HEK293 (cell line): ENCODE measurements around the gene PKIB.

ENCODE experiments used
- CTCF ChIA-PET: fragments of 350-600 bp; formaldehyde crosslinking; extraction: SDS; loops from one replicate; lab custom pipeline; 2021; ENCODE audit warnings: antibody characterized with exemption; lab: Yijun Ruan, JAX
- POLR2A ChIA-PET: fragments of 300-600 bp; formaldehyde crosslinking; extraction: SDS; loops from one replicate; lab custom pipeline; 2020; ENCODE audit warnings: antibody characterized with exemption, inconsistent platforms; lab: Yijun Ruan, JAX
- H3K27ac ChIP-seq: fragments of 200-500 bp; sonication (Bioruptor generic); 2 replicates; pipeline ENCODE4 v1.5.1; 2014; ENCODE audit warnings: low read depth, low read length, control low read depth, inconsistent platforms; ENCODE audit errors: extremely low read depth
- H3K36me3 ChIP-seq, 2 experiments: fragments of 200-500 bp in 1 of 2; sonication (Bioruptor generic) in 1 of 2; 1 replicate in 1 of 2; 2 replicates in 1 of 2; pipeline ENCODE4 v1.5.1; 2014 to 2017; ENCODE audit warnings: inconsistent platforms in 2 of 2, low read length in 2 of 2; ENCODE audit not compliant: control insufficient read depth in 2 of 2, insufficient read depth in 1 of 2
- H3K4me1 ChIP-seq: fragments of 200-500 bp; sonication (Bioruptor generic); 2 replicates; pipeline ENCODE4 v1.5.1; 2014; ENCODE audit warnings: mild to moderate bottlenecking, low read length, inconsistent platforms; ENCODE audit not compliant: control insufficient read depth, insufficient read depth
- H3K4me3 ChIP-seq: 2 replicates; pipeline ENCODE4 v1.5.1; 2011; ENCODE audit warnings: low read depth, mild to moderate bottlenecking, control low read depth, low read length, moderate library complexity
- H3K9me3 ChIP-seq: fragments of 200-500 bp; sonication (Bioruptor generic); 2 replicates; pipeline ENCODE4 v1.5.1; 2014; ENCODE audit warnings: low read depth, low read length, inconsistent platforms; ENCODE audit not compliant: control insufficient read depth, insufficient read depth
- FEZF1 ChIP-seq: fragments of 450-650 bp; formaldehyde crosslinking; IDR thresholded peaks from 2 replicates; pipeline ENCODE4 v1.5.1; 2016; ENCODE audit warnings: missing biosample characterization, missing genetic modification characterization
- KLF8 ChIP-seq: fragments of 450-650 bp; formaldehyde crosslinking; IDR thresholded peaks from 2 replicates; pipeline ENCODE4 v1.5.1; 2016; ENCODE audit warnings: missing biosample characterization, missing genetic modification characterization
- SCRT2 ChIP-seq: fragments of 450-650 bp; formaldehyde crosslinking; IDR thresholded peaks from 2 replicates; pipeline ENCODE4 v1.5.1; 2016; ENCODE audit warnings: missing biosample characterization, missing genetic modification characterization
- SP2 ChIP-seq: fragments of 450-650 bp; formaldehyde crosslinking; IDR thresholded peaks from 2 replicates; pipeline ENCODE4 v1.5.1; 2016; ENCODE audit warnings: missing biosample characterization, missing genetic modification characterization
- ZFHX2 ChIP-seq: fragments of 450-650 bp; formaldehyde crosslinking; conservative IDR thresholded peaks from 2 replicates; pipeline ENCODE4 v1.5.1; 2016; ENCODE audit warnings: missing biosample characterization, missing genetic modification characterization
- ZFP3 ChIP-seq: fragments of 450-650 bp; formaldehyde crosslinking; IDR thresholded peaks from 2 replicates; pipeline ENCODE4 v1.5.1; 2016; ENCODE audit warnings: low read depth, missing biosample characterization, missing genetic modification characterization
- ZNF138 ChIP-seq: fragments of 450-650 bp; formaldehyde crosslinking; IDR thresholded peaks from 2 replicates; pipeline ENCODE4 v1.5.1; 2016; ENCODE audit warnings: missing biosample characterization, missing genetic modification characterization, borderline replicate concordance
- ZNF221 ChIP-seq: fragments of 450-650 bp; formaldehyde crosslinking; IDR thresholded peaks from 2 replicates; pipeline ENCODE4 v1.5.1; 2017; ENCODE audit warnings: missing biosample characterization, missing genetic modification characterization, borderline replicate concordance
- ZNF239 ChIP-seq: fragments of 450-650 bp; formaldehyde crosslinking; IDR thresholded peaks from 2 replicates; pipeline ENCODE4 v1.5.1; 2016; ENCODE audit warnings: missing biosample characterization, missing genetic modification characterization
- ZNF311 ChIP-seq: fragments of 450-650 bp; formaldehyde crosslinking; IDR thresholded peaks from 2 replicates; pipeline ENCODE4 v1.5.1; 2017; ENCODE audit warnings: missing biosample characterization, missing genetic modification characterization, borderline replicate concordance
- ZNF404 ChIP-seq: fragments of 450-650 bp; formaldehyde crosslinking; IDR thresholded peaks from 2 replicates; pipeline ENCODE4 v1.5.1; 2017; ENCODE audit warnings: missing biosample characterization, missing genetic modification characterization
- ZNF433 ChIP-seq: fragments of 450-650 bp; formaldehyde crosslinking; IDR thresholded peaks from 2 replicates; pipeline ENCODE4 v1.5.1; 2016; ENCODE audit warnings: missing biosample characterization, missing genetic modification characterization, low read depth
- ZNF549 ChIP-seq: fragments of 450-650 bp; IDR thresholded peaks from 2 replicates; pipeline ENCODE4 v1.5.1; 2018; ENCODE audit warnings: missing biosample characterization, missing genetic modification characterization, mild to moderate bottlenecking, inconsistent platforms, moderate library complexity
- ZNF555 ChIP-seq: fragments of 450-650 bp; formaldehyde crosslinking; conservative IDR thresholded peaks from 2 replicates; pipeline ENCODE4 v1.5.1; 2017; ENCODE audit warnings: missing biosample characterization, mild to moderate bottlenecking, missing genetic modification characterization, inconsistent platforms
- ZNF629 ChIP-seq: fragments of 450-650 bp; formaldehyde crosslinking; IDR thresholded peaks from 2 replicates; pipeline ENCODE4 v1.5.1; 2017; ENCODE audit warnings: missing biosample characterization, missing genetic modification characterization
- ZNF677 ChIP-seq: fragments of 450-650 bp; IDR thresholded peaks from 2 replicates; pipeline ENCODE4 v1.5.0; 2018; ENCODE audit warnings: missing biosample characterization, mild to moderate bottlenecking, missing genetic modification characterization, moderate library complexity
- ZNF791 ChIP-seq: fragments of 450-650 bp; formaldehyde crosslinking; IDR thresholded peaks from 2 replicates; pipeline ENCODE4 v1.5.1; 2016; ENCODE audit warnings: missing biosample characterization, missing genetic modification characterization
- TF ChIP-seq, protein P1 (sequence below): fragments of 450-650 bp; formaldehyde crosslinking; conservative IDR thresholded peaks from 2 replicates; pipeline ENCODE4 v1.5.1; 2016; ENCODE audit warnings: low read depth, missing biosample characterization, missing genetic modification characterization
- TF ChIP-seq, protein P2 (sequence below): fragments of 450-650 bp; formaldehyde crosslinking; IDR thresholded peaks from 2 replicates; pipeline ENCODE4 v1.5.1; 2017; ENCODE audit warnings: missing biosample characterization, missing genetic modification characterization
- TF ChIP-seq, protein P3 (sequence below): fragments of 450-650 bp; formaldehyde crosslinking; IDR thresholded peaks from 2 replicates; pipeline ENCODE4 v1.5.1; 2016; ENCODE audit warnings: missing biosample characterization, missing genetic modification characterization
- TF ChIP-seq, protein P4 (sequence below): fragments of 450-650 bp; formaldehyde crosslinking; IDR thresholded peaks from 2 replicates; pipeline ENCODE4 v1.5.1; 2017; ENCODE audit warnings: missing biosample characterization, missing genetic modification characterization
- TF ChIP-seq, protein P5 (sequence below): fragments of 450-650 bp; formaldehyde crosslinking; IDR thresholded peaks from 2 replicates; pipeline ENCODE4 v1.5.1; 2016; ENCODE audit warnings: missing biosample characterization, missing genetic modification characterization

PKIB gene

DNA sequence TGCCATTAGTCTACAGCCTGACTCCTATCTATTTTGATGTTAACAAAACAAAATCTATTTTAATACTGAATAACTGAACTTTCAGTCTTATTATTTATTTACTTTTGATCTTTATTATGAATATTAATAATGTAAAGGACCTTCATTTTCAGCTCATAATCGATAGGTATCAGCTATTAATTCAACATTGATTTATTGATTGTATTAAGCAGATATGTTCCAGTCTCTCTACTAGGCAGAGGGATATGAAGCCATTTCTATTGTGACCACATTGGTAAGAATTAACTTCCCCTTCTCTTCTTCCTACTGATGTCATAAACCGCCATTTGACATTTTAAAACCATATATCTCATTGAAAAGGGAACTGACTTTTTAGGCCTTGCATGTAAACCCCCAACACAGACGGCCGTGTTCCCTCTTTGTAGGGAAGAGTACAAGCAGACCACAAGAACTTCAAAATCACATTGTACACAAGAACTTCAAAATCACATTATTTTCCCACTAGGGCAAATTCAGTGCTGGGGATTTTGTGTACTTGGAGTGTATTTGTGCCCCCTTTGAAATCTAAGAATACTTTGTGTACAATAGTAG, 99.8 kb downstream of the PKIB start:
- no peak for TF ChIP-seq ZNF677 (tag by site-specific recombination)
- TF ChIP-seq ZNF404 (tag by site-specific recombination), result no peak
- no peak for TF ChIP-seq FEZF1 (tag by site-specific recombination)
- TF ChIP-seq, protein P1, sequence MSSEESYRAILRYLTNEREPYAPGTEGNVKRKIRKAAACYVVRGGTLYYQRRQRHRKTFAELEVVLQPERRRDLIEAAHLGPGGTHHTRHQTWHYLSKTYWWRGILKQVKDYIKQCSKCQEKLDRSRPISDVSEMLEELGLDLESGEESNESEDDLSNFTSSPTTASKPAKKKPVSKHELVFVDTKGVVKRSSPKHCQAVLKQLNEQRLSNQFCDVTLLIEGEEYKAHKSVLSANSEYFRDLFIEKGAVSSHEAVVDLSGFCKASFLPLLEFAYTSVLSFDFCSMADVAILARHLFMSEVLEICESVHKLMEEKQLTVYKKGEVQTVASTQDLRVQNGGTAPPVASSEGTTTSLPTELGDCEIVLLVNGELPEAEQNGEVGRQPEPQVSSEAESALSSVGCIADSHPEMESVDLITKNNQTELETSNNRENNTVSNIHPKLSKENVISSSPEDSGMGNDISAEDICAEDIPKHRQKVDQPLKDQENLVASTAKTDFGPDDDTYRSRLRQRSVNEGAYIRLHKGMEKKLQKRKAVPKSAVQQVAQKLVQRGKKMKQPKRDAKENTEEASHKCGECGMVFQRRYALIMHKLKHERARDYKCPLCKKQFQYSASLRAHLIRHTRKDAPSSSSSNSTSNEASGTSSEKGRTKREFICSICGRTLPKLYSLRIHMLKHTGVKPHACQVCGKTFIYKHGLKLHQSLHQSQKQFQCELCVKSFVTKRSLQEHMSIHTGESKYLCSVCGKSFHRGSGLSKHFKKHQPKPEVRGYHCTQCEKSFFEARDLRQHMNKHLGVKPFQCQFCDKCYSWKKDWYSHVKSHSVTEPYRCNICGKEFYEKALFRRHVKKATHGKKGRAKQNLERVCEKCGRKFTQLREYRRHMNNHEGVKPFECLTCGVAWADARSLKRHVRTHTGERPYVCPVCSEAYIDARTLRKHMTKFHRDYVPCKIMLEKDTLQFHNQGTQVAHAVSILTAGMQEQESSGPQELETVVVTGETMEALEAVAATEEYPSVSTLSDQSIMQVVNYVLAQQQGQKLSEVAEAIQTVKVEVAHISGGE (tag by site-specific recombination), result no peak
- no peak for TF ChIP-seq ZNF138 (tag by site-specific recombination)
- TF ChIP-seq ZNF549 (tag by site-specific recombination), result no peak
- TF ChIP-seq, all 188 proteins: peak for 0
- Histone ChIP-seq H3K27ac (no peak overlapping the region), H3K4me1 (no peaks in the 10 kb centered on the region), H3K36me3 (no peaks in the 10 kb centered on the region), H3K9me3 (no peaks in the 10 kb centered on the region), H3K4me3 (no peak overlapping the region)
- ChIA-PET CTCF (no interaction called here), POLR2A (no interaction called here)

DNA sequence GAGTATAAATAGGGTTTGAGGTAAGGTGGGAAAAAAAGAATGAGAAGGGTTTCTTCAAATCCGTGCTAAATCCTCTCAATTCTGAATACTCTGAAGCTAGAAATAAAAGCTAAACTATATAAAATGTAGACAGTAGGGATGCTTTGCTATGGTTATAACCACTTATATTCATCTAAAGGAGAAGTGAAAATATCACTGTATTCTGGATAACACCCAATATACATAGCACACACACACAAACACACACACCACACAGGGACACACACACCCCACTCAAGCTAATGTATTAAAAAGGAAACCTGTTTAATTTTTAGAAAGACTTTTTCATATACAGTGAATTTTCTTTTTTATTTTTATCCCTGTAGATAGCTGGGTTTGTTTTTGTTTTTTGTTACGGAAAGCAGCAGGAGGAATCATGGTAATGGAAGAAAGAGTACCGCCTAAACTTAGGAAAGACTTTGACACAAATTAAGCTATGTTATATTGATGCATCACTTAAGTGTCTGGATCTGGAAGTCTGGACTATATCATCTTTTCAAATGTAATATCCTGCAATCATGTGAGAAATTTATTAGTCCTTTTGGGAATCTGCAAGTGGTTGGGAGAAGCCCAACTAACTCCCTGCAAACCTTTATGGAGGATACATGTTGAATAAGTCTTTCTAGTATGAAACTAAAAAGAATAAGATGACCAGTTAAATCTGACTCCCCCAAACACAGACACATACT, 100.9 kb downstream of the PKIB start:
- H3K4me3 ChIP-seq, result no peak overlapping the region
- POLR2A ChIA-PET, result no interaction called here
- no peaks in the 10 kb centered on the region for H3K4me1 ChIP-seq
- TF ChIP-seq SP2 (tag by site-specific recombination) (no peak), ZNF433 (tag by site-specific recombination) (no peak), KLF8 (tag by site-specific recombination) (no peak), ZNF629 (tag by site-specific recombination) (no peak), ZFP3 (tag by site-specific recombination) (no peak), ZFHX2 (tag by site-specific recombination) (no peak), SCRT2 (tag by site-specific recombination) (no peak), ZNF555 (tag by site-specific recombination) (no peak), ZNF791 (tag by site-specific recombination) (no peak), ZNF221 (tag by site-specific recombination) (no peak), ZNF239 (tag by site-specific recombination) (no peak), ZNF311 (no peak)
- TF ChIP-seq, protein P2, sequence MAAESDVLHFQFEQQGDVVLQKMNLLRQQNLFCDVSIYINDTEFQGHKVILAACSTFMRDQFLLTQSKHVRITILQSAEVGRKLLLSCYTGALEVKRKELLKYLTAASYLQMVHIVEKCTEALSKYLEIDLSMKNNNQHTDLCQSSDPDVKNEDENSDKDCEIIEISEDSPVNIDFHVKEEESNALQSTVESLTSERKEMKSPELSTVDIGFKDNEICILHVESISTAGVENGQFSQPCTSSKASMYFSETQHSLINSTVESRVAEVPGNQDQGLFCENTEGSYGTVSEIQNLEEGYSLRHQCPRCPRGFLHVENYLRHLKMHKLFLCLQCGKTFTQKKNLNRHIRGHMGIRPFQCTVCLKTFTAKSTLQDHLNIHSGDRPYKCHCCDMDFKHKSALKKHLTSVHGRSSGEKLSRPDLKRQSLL (tag by site-specific recombination), result no peak
- TF ChIP-seq, protein P3, sequence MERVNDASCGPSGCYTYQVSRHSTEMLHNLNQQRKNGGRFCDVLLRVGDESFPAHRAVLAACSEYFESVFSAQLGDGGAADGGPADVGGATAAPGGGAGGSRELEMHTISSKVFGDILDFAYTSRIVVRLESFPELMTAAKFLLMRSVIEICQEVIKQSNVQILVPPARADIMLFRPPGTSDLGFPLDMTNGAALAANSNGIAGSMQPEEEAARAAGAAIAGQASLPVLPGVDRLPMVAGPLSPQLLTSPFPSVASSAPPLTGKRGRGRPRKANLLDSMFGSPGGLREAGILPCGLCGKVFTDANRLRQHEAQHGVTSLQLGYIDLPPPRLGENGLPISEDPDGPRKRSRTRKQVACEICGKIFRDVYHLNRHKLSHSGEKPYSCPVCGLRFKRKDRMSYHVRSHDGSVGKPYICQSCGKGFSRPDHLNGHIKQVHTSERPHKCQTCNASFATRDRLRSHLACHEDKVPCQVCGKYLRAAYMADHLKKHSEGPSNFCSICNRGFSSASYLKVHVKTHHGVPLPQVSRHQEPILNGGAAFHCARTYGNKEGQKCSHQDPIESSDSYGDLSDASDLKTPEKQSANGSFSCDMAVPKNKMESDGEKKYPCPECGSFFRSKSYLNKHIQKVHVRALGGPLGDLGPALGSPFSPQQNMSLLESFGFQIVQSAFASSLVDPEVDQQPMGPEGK, result no peak
- TF ChIP-seq, protein P4, sequence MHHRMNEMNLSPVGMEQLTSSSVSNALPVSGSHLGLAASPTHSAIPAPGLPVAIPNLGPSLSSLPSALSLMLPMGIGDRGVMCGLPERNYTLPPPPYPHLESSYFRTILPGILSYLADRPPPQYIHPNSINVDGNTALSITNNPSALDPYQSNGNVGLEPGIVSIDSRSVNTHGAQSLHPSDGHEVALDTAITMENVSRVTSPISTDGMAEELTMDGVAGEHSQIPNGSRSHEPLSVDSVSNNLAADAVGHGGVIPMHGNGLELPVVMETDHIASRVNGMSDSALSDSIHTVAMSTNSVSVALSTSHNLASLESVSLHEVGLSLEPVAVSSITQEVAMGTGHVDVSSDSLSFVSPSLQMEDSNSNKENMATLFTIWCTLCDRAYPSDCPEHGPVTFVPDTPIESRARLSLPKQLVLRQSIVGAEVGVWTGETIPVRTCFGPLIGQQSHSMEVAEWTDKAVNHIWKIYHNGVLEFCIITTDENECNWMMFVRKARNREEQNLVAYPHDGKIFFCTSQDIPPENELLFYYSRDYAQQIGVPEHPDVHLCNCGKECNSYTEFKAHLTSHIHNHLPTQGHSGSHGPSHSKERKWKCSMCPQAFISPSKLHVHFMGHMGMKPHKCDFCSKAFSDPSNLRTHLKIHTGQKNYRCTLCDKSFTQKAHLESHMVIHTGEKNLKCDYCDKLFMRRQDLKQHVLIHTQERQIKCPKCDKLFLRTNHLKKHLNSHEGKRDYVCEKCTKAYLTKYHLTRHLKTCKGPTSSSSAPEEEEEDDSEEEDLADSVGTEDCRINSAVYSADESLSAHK (tag by site-specific recombination), result no peak
- TF ChIP-seq, protein P5, sequence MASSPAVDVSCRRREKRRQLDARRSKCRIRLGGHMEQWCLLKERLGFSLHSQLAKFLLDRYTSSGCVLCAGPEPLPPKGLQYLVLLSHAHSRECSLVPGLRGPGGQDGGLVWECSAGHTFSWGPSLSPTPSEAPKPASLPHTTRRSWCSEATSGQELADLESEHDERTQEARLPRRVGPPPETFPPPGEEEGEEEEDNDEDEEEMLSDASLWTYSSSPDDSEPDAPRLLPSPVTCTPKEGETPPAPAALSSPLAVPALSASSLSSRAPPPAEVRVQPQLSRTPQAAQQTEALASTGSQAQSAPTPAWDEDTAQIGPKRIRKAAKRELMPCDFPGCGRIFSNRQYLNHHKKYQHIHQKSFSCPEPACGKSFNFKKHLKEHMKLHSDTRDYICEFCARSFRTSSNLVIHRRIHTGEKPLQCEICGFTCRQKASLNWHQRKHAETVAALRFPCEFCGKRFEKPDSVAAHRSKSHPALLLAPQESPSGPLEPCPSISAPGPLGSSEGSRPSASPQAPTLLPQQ (tag by site-specific recombination), result no peak
- H3K9me3 ChIP-seq, result no peaks in the 10 kb centered on the region
- no peak overlapping the region for H3K27ac ChIP-seq
- CTCF ChIA-PET, result interaction anchor here (0.6 to 1.8 kb wide), 4 partner anchors 20 to 642 kb away, joined by 3 to 5 read pairs (median 4); partner anchors contain the start of gene PKIB
- H3K36me3 ChIP-seq, result no peaks in the 10 kb centered on the region
